WTC11 (cell line): ENCODE data around the gene KCNG3. TPM values are rescaled to one million over a fixed set of nuclear protein-coding genes. Genes with fewer than 3 reads are reported as not detected.

Experiments used
- ATAC-seq: fragments of 200-7000 bp; cut with Tn5 transposase; 2 replicates; pipeline ENCODE4 v1.10.0; 2021; ENCODE audit warnings: mild to moderate bottlenecking, moderate library complexity
- CTCF ChIA-PET: fragments of 300-600 bp; sonication (Branson Sonifier 250); formaldehyde crosslinking; loops from one replicate; lab custom pipeline; 2021; ENCODE audit warnings: antibody characterized with exemption; lab: Charles Lee
- POLR2A ChIA-PET: fragments of 350-600 bp; sonication (Branson Sonifier 250); formaldehyde crosslinking; loops from one replicate; lab custom pipeline; 2021; ENCODE audit warnings: antibody characterized with exemption; lab: Charles Lee
- DNase-seq: peaks from one replicate; pipeline ENCODE4 v3.0.0; 2021; ENCODE audit warnings: low spot score
- H3K27ac Mint-ChIP-seq: 2 replicates; pipeline ENCODE4 v1.8.0; 2021; ENCODE audit warnings: mixed read lengths
- H3K27me3 Mint-ChIP-seq: 2 replicates; pipeline ENCODE4 v1.8.0; 2021; ENCODE audit warnings: low read depth, mild to moderate bottlenecking, moderate library complexity, mixed read lengths
- H3K36me3 Mint-ChIP-seq: 2 replicates; pipeline ENCODE4 v1.8.0; 2021; ENCODE audit warnings: mixed read lengths
- H3K4me1 Mint-ChIP-seq: 2 replicates; pipeline ENCODE4 v1.8.0; 2022; ENCODE audit warnings: mixed read lengths
- H3K4me3 Mint-ChIP-seq: 2 replicates; pipeline ENCODE4 v1.8.0; 2021; ENCODE audit warnings: mild to moderate bottlenecking, moderate library complexity, mixed read lengths
- H3K9me3 Mint-ChIP-seq: 2 replicates; pipeline ENCODE4 v1.8.0; 2021; ENCODE audit warnings: mixed read lengths
- ATF6 ChIP-seq: sonication (generic); formaldehyde crosslinking; IDR thresholded peaks from 2 replicates; pipeline ENCODE4 v1.8.1; 2023; ENCODE audit warnings: mild to moderate bottlenecking, missing genetic modification reagents
- CBFB ChIP-seq: sonication (generic); formaldehyde crosslinking; IDR thresholded peaks from 2 replicates; pipeline ENCODE4 v1.8.1; 2022; ENCODE audit warnings: mild to moderate bottlenecking, low read depth, missing genetic modification reagents
- ESRRA ChIP-seq: sonication (generic); formaldehyde crosslinking; IDR thresholded peaks from 2 replicates; pipeline ENCODE4 v1.8.1; 2022; ENCODE audit warnings: mild to moderate bottlenecking, missing genetic modification reagents, borderline replicate concordance
- FOXP1 ChIP-seq: sonication (generic); formaldehyde crosslinking; IDR thresholded peaks from 2 replicates; pipeline ENCODE4 v1.8.0; 2022; ENCODE audit warnings: missing genetic modification reagents, mild to moderate bottlenecking, moderate library complexity, borderline replicate concordance
- GABPB1 ChIP-seq: sonication (generic); formaldehyde crosslinking; IDR thresholded peaks from 2 replicates; pipeline ENCODE4 v1.8.1; 2023; ENCODE audit warnings: mild to moderate bottlenecking, missing genetic modification reagents
- GRHL2 ChIP-seq: fragments of 250-450 bp; sonication (Bioruptor Pico); IDR thresholded peaks from 2 replicates; pipeline ENCODE4 v1.8.0; 2022; ENCODE audit warnings: mild to moderate bottlenecking, moderate library complexity; ENCODE audit not compliant: insufficient replicate concordance, severe bottlenecking
- GTF2I ChIP-seq: fragments of 250-450 bp; sonication (Bioruptor Pico); conservative IDR thresholded peaks from 2 replicates; pipeline ENCODE4 v1.4.0; 2021; ENCODE audit warnings: mild to moderate bottlenecking
- IRF2 ChIP-seq: sonication (generic); formaldehyde crosslinking; IDR thresholded peaks from 2 replicates; pipeline ENCODE4 v1.8.0; 2022; ENCODE audit warnings: low read depth, missing genetic modification reagents, borderline replicate concordance
- NFYB ChIP-seq: sonication (generic); formaldehyde crosslinking; conservative IDR thresholded peaks from 2 replicates; pipeline ENCODE4 v1.8.0; 2022; ENCODE audit warnings: low read depth, missing genetic modification reagents
- RELA ChIP-seq: sonication (generic); formaldehyde crosslinking; IDR thresholded peaks from 2 replicates; pipeline ENCODE4 v1.8.1; 2022; ENCODE audit warnings: missing genetic modification reagents, mild to moderate bottlenecking, borderline replicate concordance
- RORB ChIP-seq: fragments of 250-450 bp; sonication (Bioruptor Pico); IDR thresholded peaks from 2 replicates; pipeline ENCODE4 v1.9.0; 2021; ENCODE audit warnings: mild to moderate bottlenecking
- STAT6 ChIP-seq: sonication (generic); formaldehyde crosslinking; conservative IDR thresholded peaks from 2 replicates; pipeline ENCODE4 v1.8.1; 2023; ENCODE audit warnings: mild to moderate bottlenecking, low read depth, missing genetic modification reagents, moderate library complexity
- ZMAT4 ChIP-seq: fragments of 250-450 bp; sonication (Bioruptor Pico); IDR thresholded peaks from 2 replicates; pipeline ENCODE4 v1.9.0; 2021; ENCODE audit warnings: mild to moderate bottlenecking
- ZNF121 ChIP-seq: sonication (generic); formaldehyde crosslinking; IDR thresholded peaks from 2 replicates; pipeline ENCODE4 v1.8.0; 2023; ENCODE audit warnings: missing genetic modification reagents
- ZNF138 ChIP-seq: sonication (generic); formaldehyde crosslinking; conservative IDR thresholded peaks from 2 replicates; pipeline ENCODE4 v1.8.1; 2022; ENCODE audit warnings: mild to moderate bottlenecking, moderate library complexity, missing genetic modification reagents
- ZNF219 ChIP-seq: sonication (generic); formaldehyde crosslinking; IDR thresholded peaks from 2 replicates; pipeline ENCODE4 v1.8.0; 2023; ENCODE audit warnings: missing genetic modification reagents, mild to moderate bottlenecking, borderline replicate concordance
- total RNA-seq: library from RNA; stranded (reverse); gene quantifications from 3 replicates; pipeline ENCODE4 v1.2.3, GENCODE V29; 2021
- TF ChIP-seq, protein P1 (sequence below): fragments of 250-450 bp; sonication (Bioruptor Pico); conservative IDR thresholded peaks from 2 replicates; pipeline ENCODE4 v1.9.0; 2021; ENCODE audit warnings: mild to moderate bottlenecking
- TF ChIP-seq, protein P2 (sequence below): sonication (generic); formaldehyde crosslinking; IDR thresholded peaks from 2 replicates; pipeline ENCODE4 v1.8.0; 2022; ENCODE audit warnings: missing genetic modification reagents
- TF ChIP-seq, protein P3 (sequence below): fragments of 250-450 bp; sonication (Bioruptor Pico); IDR thresholded peaks from 2 replicates; pipeline ENCODE4 v1.9.0; 2021; ENCODE audit warnings: mild to moderate bottlenecking, borderline replicate concordance
- TF ChIP-seq, protein P4 (sequence below): fragments of 200-600 bp; IDR thresholded peaks from 2 replicates; pipeline ENCODE4 v1.8.0; 2022; ENCODE audit warnings: antibody characterized with exemption

KCNG3 gene
- total RNA-seq, 1 experiment from 2014 or later, result 15.5 TPM

DNA sequence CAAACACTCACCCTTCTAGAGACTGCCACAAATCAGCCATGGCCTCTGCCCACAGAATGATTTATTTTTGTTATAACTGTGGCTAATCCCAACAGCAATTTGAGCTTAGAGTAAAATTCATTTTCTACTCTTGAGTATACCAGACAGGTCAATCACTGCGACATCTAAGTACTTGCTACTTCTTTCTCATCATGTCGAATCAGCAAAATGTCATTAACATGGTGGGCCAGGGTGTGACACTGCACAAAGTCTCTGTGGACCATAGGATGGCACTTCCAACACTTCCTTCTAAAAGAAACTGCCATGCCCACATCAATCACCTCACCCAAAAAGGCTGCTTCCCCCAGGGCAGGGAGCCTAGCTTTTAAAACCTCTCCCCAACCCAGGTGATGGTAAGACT, 64.4 kb downstream of the KCNG3 start:
- H3K4me3 Mint-ChIP-seq, result no peak overlapping the region
- ChIA-PET CTCF (interaction anchor here (0.9 to 1.0 kb wide), 2 partner anchors 28 to 42 kb away, joined by 3 to 4 read pairs; no protein-coding TSS in a partner anchor), POLR2A (interaction anchor here (1.5 kb wide), 1 partner anchor 25 kb away, joined by 3 read pairs; no protein-coding TSS in a partner anchor)
- no peak for ATAC-seq
- peak overlapping the region; percentile 85 for H3K27ac Mint-ChIP-seq
- TF ChIP-seq, protein P1, sequence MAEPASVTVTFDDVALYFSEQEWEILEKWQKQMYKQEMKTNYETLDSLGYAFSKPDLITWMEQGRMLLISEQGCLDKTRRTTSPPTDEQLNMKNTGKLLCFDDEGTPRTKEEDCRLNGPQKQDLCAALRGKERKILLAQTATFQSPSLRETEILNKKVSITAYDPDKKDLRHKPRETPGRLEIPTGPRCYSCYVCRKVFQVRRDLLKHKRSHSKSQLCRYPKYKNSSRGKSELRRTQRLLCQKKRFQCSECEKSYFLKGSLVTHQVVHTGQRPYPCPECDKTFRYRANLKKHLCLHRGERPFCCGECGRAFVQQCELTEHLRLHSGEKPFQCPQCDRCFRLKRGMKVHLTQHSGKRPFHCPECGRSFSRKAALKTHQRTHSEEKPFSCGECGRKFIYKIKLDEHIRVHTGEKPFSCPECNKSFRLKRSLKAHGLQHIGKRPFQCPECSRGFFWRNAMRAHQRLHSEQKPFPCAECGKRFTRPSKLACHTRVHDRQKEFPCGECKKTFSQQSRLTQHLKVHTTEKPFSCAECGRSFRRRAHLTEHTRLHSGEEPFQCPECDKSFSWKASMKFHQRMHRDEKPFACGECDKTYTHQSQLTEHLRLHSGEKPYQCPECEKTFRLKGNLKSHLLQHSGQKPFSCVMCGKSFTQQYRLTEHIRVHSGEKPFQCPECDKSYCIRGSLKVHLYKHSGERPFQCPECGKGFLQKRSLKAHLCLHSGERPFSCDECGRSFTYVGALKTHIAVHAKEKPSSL (CRISPR knock-in tag), result no peak
- TF ChIP-seq ZNF121 (CRISPR knock-in tag), result no peak
- TF ChIP-seq STAT6 (CRISPR knock-in tag), result no peak
- no peak for TF ChIP-seq RELA (CRISPR knock-in tag)
- TF ChIP-seq ZMAT4, result no peak
- no peak for TF ChIP-seq NFYB
- TF ChIP-seq, protein P2, sequence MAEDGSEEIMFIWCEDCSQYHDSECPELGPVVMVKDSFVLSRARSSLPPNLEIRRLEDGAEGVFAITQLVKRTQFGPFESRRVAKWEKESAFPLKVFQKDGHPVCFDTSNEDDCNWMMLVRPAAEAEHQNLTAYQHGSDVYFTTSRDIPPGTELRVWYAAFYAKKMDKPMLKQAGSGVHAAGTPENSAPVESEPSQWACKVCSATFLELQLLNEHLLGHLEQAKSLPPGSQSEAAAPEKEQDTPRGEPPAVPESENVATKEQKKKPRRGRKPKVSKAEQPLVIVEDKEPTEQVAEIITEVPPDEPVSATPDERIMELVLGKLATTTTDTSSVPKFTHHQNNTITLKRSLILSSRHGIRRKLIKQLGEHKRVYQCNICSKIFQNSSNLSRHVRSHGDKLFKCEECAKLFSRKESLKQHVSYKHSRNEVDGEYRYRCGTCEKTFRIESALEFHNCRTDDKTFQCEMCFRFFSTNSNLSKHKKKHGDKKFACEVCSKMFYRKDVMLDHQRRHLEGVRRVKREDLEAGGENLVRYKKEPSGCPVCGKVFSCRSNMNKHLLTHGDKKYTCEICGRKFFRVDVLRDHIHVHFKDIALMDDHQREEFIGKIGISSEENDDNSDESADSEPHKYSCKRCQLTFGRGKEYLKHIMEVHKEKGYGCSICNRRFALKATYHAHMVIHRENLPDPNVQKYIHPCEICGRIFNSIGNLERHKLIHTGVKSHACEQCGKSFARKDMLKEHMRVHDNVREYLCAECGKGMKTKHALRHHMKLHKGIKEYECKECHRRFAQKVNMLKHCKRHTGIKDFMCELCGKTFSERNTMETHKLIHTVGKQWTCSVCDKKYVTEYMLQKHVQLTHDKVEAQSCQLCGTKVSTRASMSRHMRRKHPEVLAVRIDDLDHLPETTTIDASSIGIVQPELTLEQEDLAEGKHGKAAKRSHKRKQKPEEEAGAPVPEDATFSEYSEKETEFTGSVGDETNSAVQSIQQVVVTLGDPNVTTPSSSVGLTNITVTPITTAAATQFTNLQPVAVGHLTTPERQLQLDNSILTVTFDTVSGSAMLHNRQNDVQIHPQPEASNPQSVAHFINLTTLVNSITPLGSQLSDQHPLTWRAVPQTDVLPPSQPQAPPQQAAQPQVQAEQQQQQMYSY (CRISPR knock-in tag), result no peak
- TF ChIP-seq, protein P3, sequence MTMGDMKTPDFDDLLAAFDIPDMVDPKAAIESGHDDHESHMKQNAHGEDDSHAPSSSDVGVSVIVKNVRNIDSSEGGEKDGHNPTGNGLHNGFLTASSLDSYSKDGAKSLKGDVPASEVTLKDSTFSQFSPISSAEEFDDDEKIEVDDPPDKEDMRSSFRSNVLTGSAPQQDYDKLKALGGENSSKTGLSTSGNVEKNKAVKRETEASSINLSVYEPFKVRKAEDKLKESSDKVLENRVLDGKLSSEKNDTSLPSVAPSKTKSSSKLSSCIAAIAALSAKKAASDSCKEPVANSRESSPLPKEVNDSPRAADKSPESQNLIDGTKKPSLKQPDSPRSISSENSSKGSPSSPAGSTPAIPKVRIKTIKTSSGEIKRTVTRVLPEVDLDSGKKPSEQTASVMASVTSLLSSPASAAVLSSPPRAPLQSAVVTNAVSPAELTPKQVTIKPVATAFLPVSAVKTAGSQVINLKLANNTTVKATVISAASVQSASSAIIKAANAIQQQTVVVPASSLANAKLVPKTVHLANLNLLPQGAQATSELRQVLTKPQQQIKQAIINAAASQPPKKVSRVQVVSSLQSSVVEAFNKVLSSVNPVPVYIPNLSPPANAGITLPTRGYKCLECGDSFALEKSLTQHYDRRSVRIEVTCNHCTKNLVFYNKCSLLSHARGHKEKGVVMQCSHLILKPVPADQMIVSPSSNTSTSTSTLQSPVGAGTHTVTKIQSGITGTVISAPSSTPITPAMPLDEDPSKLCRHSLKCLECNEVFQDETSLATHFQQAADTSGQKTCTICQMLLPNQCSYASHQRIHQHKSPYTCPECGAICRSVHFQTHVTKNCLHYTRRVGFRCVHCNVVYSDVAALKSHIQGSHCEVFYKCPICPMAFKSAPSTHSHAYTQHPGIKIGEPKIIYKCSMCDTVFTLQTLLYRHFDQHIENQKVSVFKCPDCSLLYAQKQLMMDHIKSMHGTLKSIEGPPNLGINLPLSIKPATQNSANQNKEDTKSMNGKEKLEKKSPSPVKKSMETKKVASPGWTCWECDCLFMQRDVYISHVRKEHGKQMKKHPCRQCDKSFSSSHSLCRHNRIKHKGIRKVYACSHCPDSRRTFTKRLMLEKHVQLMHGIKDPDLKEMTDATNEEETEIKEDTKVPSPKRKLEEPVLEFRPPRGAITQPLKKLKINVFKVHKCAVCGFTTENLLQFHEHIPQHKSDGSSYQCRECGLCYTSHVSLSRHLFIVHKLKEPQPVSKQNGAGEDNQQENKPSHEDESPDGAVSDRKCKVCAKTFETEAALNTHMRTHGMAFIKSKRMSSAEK (CRISPR knock-in tag), result no peak
- TF ChIP-seq ZNF219 (CRISPR knock-in tag), result no peak
- TF ChIP-seq, protein P4, sequence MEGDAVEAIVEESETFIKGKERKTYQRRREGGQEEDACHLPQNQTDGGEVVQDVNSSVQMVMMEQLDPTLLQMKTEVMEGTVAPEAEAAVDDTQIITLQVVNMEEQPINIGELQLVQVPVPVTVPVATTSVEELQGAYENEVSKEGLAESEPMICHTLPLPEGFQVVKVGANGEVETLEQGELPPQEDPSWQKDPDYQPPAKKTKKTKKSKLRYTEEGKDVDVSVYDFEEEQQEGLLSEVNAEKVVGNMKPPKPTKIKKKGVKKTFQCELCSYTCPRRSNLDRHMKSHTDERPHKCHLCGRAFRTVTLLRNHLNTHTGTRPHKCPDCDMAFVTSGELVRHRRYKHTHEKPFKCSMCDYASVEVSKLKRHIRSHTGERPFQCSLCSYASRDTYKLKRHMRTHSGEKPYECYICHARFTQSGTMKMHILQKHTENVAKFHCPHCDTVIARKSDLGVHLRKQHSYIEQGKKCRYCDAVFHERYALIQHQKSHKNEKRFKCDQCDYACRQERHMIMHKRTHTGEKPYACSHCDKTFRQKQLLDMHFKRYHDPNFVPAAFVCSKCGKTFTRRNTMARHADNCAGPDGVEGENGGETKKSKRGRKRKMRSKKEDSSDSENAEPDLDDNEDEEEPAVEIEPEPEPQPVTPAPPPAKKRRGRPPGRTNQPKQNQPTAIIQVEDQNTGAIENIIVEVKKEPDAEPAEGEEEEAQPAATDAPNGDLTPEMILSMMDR, result no peak
- TF ChIP-seq CBFB (CRISPR knock-in tag), result no peak
- no peak for TF ChIP-seq ESRRA (CRISPR knock-in tag)
- no peak for TF ChIP-seq RORB (CRISPR knock-in tag)
- TF ChIP-seq ATF6 (CRISPR knock-in tag), result no peak
- no peak for TF ChIP-seq ZNF138
- TF ChIP-seq GABPB1 (CRISPR knock-in tag), result no peak
- TF ChIP-seq GRHL2, result no peak
- TF ChIP-seq FOXP1 (CRISPR knock-in tag), result no peak
- TF ChIP-seq IRF2, result no peak
- no peak for TF ChIP-seq GTF2I (CRISPR knock-in tag)
- peaks cover 6% of the 10 kb centered on the region for H3K4me1 Mint-ChIP-seq
- no peaks in the 10 kb centered on the region for H3K27me3 Mint-ChIP-seq
- H3K36me3 Mint-ChIP-seq, result no peaks in the 10 kb centered on the region; the same call in 1 of the 2 replicates
- DNase-seq, result no peak
- no peaks in the 10 kb centered on the region for H3K9me3 Mint-ChIP-seq
